GM19455 (cell line): ENCODE measurements around the gene OR11H7.
"Not testable (repeated sequence)": the region's sequence is repeated elsewhere in the genome, so short reads cannot be mapped to it uniquely, and the experiment has no call there.

Source experiments
- ATAC-seq: cut with Tn5 transposase; IDR thresholded peaks from one replicate; pipeline ENCODE4 v1.9.1; 2021; ENCODE audit not compliant: unreplicated experiment

The OR11H7 gene

GRCh38 chr14:20277409-20277808 is 48.6 kb downstream of the OR11H7 start:
- ATAC-seq: no peak

- ATAC-seq: no peak
Measured at GRCh38 chr14:20278414-20278813, 49.6 kb downstream of the OR11H7 start.

GRCh38 chr14:20280265-20280664 is 51.5 kb downstream of the OR11H7 start:
- ATAC-seq: not testable (repeated sequence)
